GM19193 (cell line): Measurements from ENCODE around the gene AP1G2.

Experiments used
- POLR2A ChIP-seq: IDR thresholded peaks from 4 replicates; pipeline ENCODE4 v1.6.1; 2011; ENCODE audit not compliant: insufficient read depth, insufficient read length; ENCODE audit errors: extremely low read depth

Gene AP1G2

GRCh38 chr14:23577710-23578392, 10.3 kb upstream of the AP1G2 start:
- TF ChIP-seq POLR2A, result no peak

GRCh38 chr14:23577004-23577681, 9.6 kb upstream of the AP1G2 start:
- no peak for TF ChIP-seq POLR2A

- TF ChIP-seq POLR2A, result no peak
Measured at GRCh38 chr14:23573384-23574015, 5.9 kb upstream of the AP1G2 start.

GRCh38 chr14:23572836-23573235, 5.2 kb upstream of the AP1G2 start:
- no peak for TF ChIP-seq POLR2A

- no peak for TF ChIP-seq POLR2A
Measured at GRCh38 chr14:23572524-23572828, 4.9 kb upstream of the AP1G2 start.

GRCh38 chr14:23571701-23572523, 4.3 kb upstream of the AP1G2 start:
- no peak for TF ChIP-seq POLR2A

GRCh38 chr14:23570806-23571483, 3.4 kb upstream of the AP1G2 start:
- TF ChIP-seq POLR2A, result no peak

GRCh38 chr14:23569443-23570151, 2.0 kb upstream of the AP1G2 start:
- TF ChIP-seq POLR2A, result no peak

- no peak for TF ChIP-seq POLR2A
Measured at GRCh38 chr14:23568600-23569331, 1.2 kb upstream of the AP1G2 start.

GRCh38 chr14:23568021-23568599, 519 bp upstream of the AP1G2 start:
- no peak for TF ChIP-seq POLR2A

- no peak for TF ChIP-seq POLR2A
Measured at GRCh38 chr14:23566778-23567185, 809 bp downstream of the AP1G2 start.

GRCh38 chr14:23566112-23566777, 1.3 kb downstream of the AP1G2 start:
- TF ChIP-seq POLR2A, result no peak

- no peak for TF ChIP-seq POLR2A
Measured at GRCh38 chr14:23565626-23566025, 2.0 kb downstream of the AP1G2 start.
